HepG2 (cell line): ENCODE results near the gene STOML3. TPM values are rescaled to one million over a fixed set of nuclear protein-coding genes. Genes with fewer than 3 reads are reported as not detected.

Source experiments
- ATAC-seq: fragments of 200-7000 bp; cut with Tn5 transposase; 3 replicates; pipeline ENCODE4 v1.9.1; 2020; ENCODE audit warnings: mild to moderate bottlenecking, moderate library complexity
- BruUV-seq: library from RNA; stranded (reverse); fragments of 400-500 nt; replicated peaks from 2 replicates; lab custom pipeline; 2021; lab: Mats Ljungman, UMichigan
- CTCF ChIA-PET: fragments of 300-600 bp; formaldehyde crosslinking; extraction: SDS; loops from one replicate; lab custom pipeline; 2021; ENCODE audit warnings: low total read pairs, inconsistent platforms, low intra/inter-chr PET ratio; lab: Yijun Ruan, JAX
- POLR2A ChIA-PET: fragments of 350-600 bp; sonication (Branson Sonifier 250); formaldehyde crosslinking; loops from one replicate; lab custom pipeline; 2020; ENCODE audit warnings: antibody characterized with exemption, inconsistent platforms; lab: Yijun Ruan, JAX
- DNase-seq: peaks from one replicate; pipeline ENCODE4 v3.0.0-alpha.2; 2015; ENCODE audit warnings: low spot score
- FAIRE-seq: peaks from 3 replicates; lab custom pipeline; 2011; peaks lifted over from hg19 to GRCh38; lab: Jason Lieb, UNC
- H2AFZ ChIP-seq: one replicate; pipeline ENCODE4 v1.6.1; 2011; ENCODE audit warnings: low read length, inconsistent platforms
- H3K27ac ChIP-seq: fragments of 300-600 bp; 3 replicates; pipeline ENCODE4 v1.8.0; 2011; ENCODE audit warnings: mixed run types, mild to moderate bottlenecking, mixed read lengths, low read length, inconsistent platforms; ENCODE audit not compliant: insufficient read depth; ENCODE audit errors: extremely low read length
- H3K27me3 ChIP-seq, 2 experiments: fragments of 200-600 bp in 1 of 2; 2 replicates in 1 of 2; 3 replicates in 1 of 2; pipeline versions ENCODE4 v1.6.0 to v1.8.0; 2011; ENCODE audit warnings: low read length in 2 of 2, mild to moderate bottlenecking in 2 of 2, moderate library complexity in 2 of 2, inconsistent platforms in 1 of 2; ENCODE audit not compliant: insufficient read depth in 2 of 2, control insufficient read depth in 1 of 2
- H3K36me3 ChIP-seq, 2 experiments: fragments of 200-600 bp in 1 of 2; replicated peaks in 1 of 2; 2 replicates in 1 of 2; 3 replicates in 1 of 2; pipeline versions ENCODE4 v1.5.1 to v1.8.0; 2011; ENCODE audit warnings: low read length in 2 of 2, inconsistent platforms in 1 of 2; ENCODE audit not compliant: insufficient read depth in 2 of 2, control insufficient read depth in 1 of 2
- H3K4me1 ChIP-seq: 2 replicates; pipeline ENCODE4 v1.5.1; 2012; ENCODE audit warnings: low read length, inconsistent platforms; ENCODE audit not compliant: insufficient read depth
- H3K4me2 ChIP-seq: 2 replicates; pipeline ENCODE4 v1.6.0; 2011; ENCODE audit warnings: low read depth, low read length, inconsistent platforms
- H3K4me3 ChIP-seq, 3 experiments: fragments of 200-600 bp in 1 of 3; sonication (generic), shearing (Covaris generic) in 1 of 3; replicated peaks in 1 of 3; 2 replicates each; pipeline ENCODE4 v1.5.1; 2011 to 2016; ENCODE audit warnings: low read length in 3 of 3, inconsistent platforms in 2 of 3, low read depth in 2 of 3, mild to moderate bottlenecking in 2 of 3, control low read depth in 1 of 3, mixed read lengths in 1 of 3; ENCODE audit not compliant: insufficient read depth in 1 of 3
- H3K79me2 ChIP-seq: one replicate; pipeline ENCODE4 v1.6.1; 2011; ENCODE audit warnings: low read length, inconsistent platforms; ENCODE audit not compliant: insufficient read depth
- H3K9ac ChIP-seq: 2 replicates; pipeline ENCODE4 v1.6.0; 2011; ENCODE audit warnings: mild to moderate bottlenecking, low read depth, low read length, inconsistent platforms; ENCODE audit not compliant: insufficient read depth
- H3K9me3 ChIP-seq: 2 replicates; pipeline ENCODE4 v1.5.1; 2012; ENCODE audit warnings: mild to moderate bottlenecking, low read length
- H4K20me1 ChIP-seq: 2 replicates; pipeline ENCODE4 v1.6.0; 2011; ENCODE audit warnings: inconsistent platforms, mild to moderate bottlenecking, low read length, moderate library complexity; ENCODE audit not compliant: insufficient read depth
- DBP ChIP-seq: sonication (generic); formaldehyde crosslinking; IDR thresholded peaks from 2 replicates; pipeline ENCODE4 v1.4.0; 2020; ENCODE audit warnings: missing genetic modification reagents; ENCODE audit errors: not compliant biosample characterization
- GATA4 ChIP-seq: sonication (generic); IDR thresholded peaks from 2 replicates; pipeline ENCODE4 v1.6.1; 2016; ENCODE audit warnings: antibody characterized with exemption, low read depth, borderline replicate concordance
- KDM4B ChIP-seq: sonication (generic); formaldehyde crosslinking; IDR thresholded peaks from 2 replicates; pipeline ENCODE4 v1.4.0; 2020; ENCODE audit warnings: missing genetic modification reagents
- PHB2 ChIP-seq: fragments of 450-650 bp; IDR thresholded peaks from 2 replicates; pipeline ENCODE4 v1.6.1; 2018; ENCODE audit not compliant: partially characterized antibody
- ZGPAT ChIP-seq: IDR thresholded peaks from 2 replicates; pipeline ENCODE4 v1.6.1; 2016; ENCODE audit warnings: mild to moderate bottlenecking
- ZNF136 ChIP-seq: sonication (generic); formaldehyde crosslinking; IDR thresholded peaks from 2 replicates; pipeline ENCODE4 v1.8.1; 2022; ENCODE audit warnings: low read depth, mild to moderate bottlenecking, moderate library complexity, missing genetic modification reagents
- ZNF232 ChIP-seq: sonication (generic); formaldehyde crosslinking; IDR thresholded peaks from 2 replicates; pipeline ENCODE4 v1.4.0; 2020; ENCODE audit warnings: missing genetic modification reagents, borderline replicate concordance
- ZNF256 ChIP-seq: sonication (generic); formaldehyde crosslinking; conservative IDR thresholded peaks from 2 replicates; pipeline ENCODE4 v1.4.0; 2020; ENCODE audit warnings: missing genetic modification reagents
- ZNF33A ChIP-seq: sonication (generic); formaldehyde crosslinking; IDR thresholded peaks from 2 replicates; pipeline ENCODE4 v1.5.1; 2020; ENCODE audit warnings: missing genetic modification reagents, mild to moderate bottlenecking, moderate library complexity, borderline replicate concordance
- ZNF619 ChIP-seq: sonication (generic); formaldehyde crosslinking; IDR thresholded peaks from 2 replicates; pipeline ENCODE4 v1.4.0; 2020; ENCODE audit warnings: mild to moderate bottlenecking, missing genetic modification reagents
- ZNF746 ChIP-seq: sonication (generic); formaldehyde crosslinking; IDR thresholded peaks from 2 replicates; pipeline ENCODE4 v1.8.0; 2022; ENCODE audit warnings: mild to moderate bottlenecking, missing genetic modification reagents
- ZNF816 ChIP-seq: sonication (generic); formaldehyde crosslinking; IDR thresholded peaks from 2 replicates; pipeline ENCODE4 v1.8.0; 2022; ENCODE audit warnings: missing genetic modification reagents, mild to moderate bottlenecking, borderline replicate concordance
- WGBS: methylation state at CpG from one replicate; pipeline ENCODE4 v1.1.6; 2017; ENCODE audit warnings: low lambda C conversion rate; 5-methylcytosine and 5-hydroxymethylcytosine counted together
- in situ Hi-C: cut with HindIII; loops from 2 replicates; pipeline ENCODE4 v1.10.0; 2017; ENCODE audit warnings: low pct_unique_long_range_greater_than_20kb; ENCODE audit not compliant: extremely low pct_ligation_motif_present
- intact Hi-C: fragments of 100-400 bp; cut with micrococcal nuclease; formaldehyde crosslinking; loops from one replicate; pipeline ENCODE4 v1.10.0; 2022; ENCODE audit not compliant: unreplicated experiment
- polyA plus RNA-seq, 8 experiments: library from polyadenylated mRNA; depleted of rRNA in 3 of 8; stranded (reverse) in 7 of 8; unstranded in 1 of 8; fragments of >200 nt; fragmentation: Illumina TruSeq in 4 of 8; extraction: Trizol in 4 of 8; gene quantifications; 2 replicates each; pipeline versions ENCODE4 v1.2.1 to v1.2.3, GENCODE V29; 2011 to 2016; ENCODE audit warnings: low read depth in 4 of 8, missing spikeins in 1 of 8, mixed read lengths in 1 of 8; ENCODE audit not compliant: insufficient read depth in 1 of 8
- total RNA-seq, 5 experiments: library from RNA; depleted of rRNA; stranded (reverse); fragments of >200 nt; fragmentation: Illumina TruSeq; extraction: Trizol; gene quantifications; 2 replicates each; pipeline ENCODE4 v1.2.3, GENCODE V29; 2016; ENCODE audit warnings: low read depth in 1 of 5
- TF ChIP-seq, protein P1 (sequence below): sonication (generic); formaldehyde crosslinking; IDR thresholded peaks from 2 replicates; pipeline ENCODE4 v1.9.0; 2021; ENCODE audit warnings: missing genetic modification reagents, mild to moderate bottlenecking, borderline replicate concordance

The STOML3 gene
- total and polyA plus RNA-seq, 2 of the 13 experiments (the other 11 are each of a cell fraction or from before 2014, with no cell fraction given), result not detected

GRCh38 chr13:38950987-38951386, 39.6 kb downstream of the STOML3 start (continued):
- no peak for TF ChIP-seq DBP
- no peak for TF ChIP-seq KDM4B (CRISPR knock-in tag)
- no peak for TF ChIP-seq ZNF33A (CRISPR knock-in tag)
- TF ChIP-seq ZGPAT (CRISPR knock-in tag), result no peak

GRCh38 chr13:38947054-38947453, 43.6 kb downstream of the STOML3 start:
- intact Hi-C loops (no loop called here), in situ Hi-C loops (no loop called here)
- FAIRE-seq (no peak), ATAC-seq (no peak), DNase-seq (no peak)
- no peaks in the 10 kb centered on the region for H3K36me3 ChIP-seq
- no peaks in the 10 kb centered on the region for H4K20me1 ChIP-seq
- BruUV-seq, result no TSS peak
- H3K79me2 ChIP-seq, result no peaks in the 10 kb centered on the region
- no peak overlapping the region for H2AFZ ChIP-seq
- no peaks in the 10 kb centered on the region for H3K9me3 ChIP-seq
- TF ChIP-seq ZNF232 (CRISPR knock-in tag) (no peak), ZNF136 (no peak), ZNF746 (CRISPR knock-in tag) (no peak), ZNF256 (no peak), ZNF619 (CRISPR knock-in tag) (no peak), GATA4 (no peak), ZNF816 (CRISPR knock-in tag) (no peak), PHB2 (no peak)
- TF ChIP-seq, protein P1, sequence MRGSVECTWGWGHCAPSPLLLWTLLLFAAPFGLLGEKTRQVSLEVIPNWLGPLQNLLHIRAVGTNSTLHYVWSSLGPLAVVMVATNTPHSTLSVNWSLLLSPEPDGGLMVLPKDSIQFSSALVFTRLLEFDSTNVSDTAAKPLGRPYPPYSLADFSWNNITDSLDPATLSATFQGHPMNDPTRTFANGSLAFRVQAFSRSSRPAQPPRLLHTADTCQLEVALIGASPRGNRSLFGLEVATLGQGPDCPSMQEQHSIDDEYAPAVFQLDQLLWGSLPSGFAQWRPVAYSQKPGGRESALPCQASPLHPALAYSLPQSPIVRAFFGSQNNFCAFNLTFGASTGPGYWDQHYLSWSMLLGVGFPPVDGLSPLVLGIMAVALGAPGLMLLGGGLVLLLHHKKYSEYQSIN, result no peak
- H3K4me1 ChIP-seq, result no peaks in the 10 kb centered on the region
- 13% methylated on average over 3 of the region's 3 CpGs for WGBS
- H3K9ac ChIP-seq, result no peak overlapping the region
- no peak overlapping the region for H3K4me2 ChIP-seq
- ChIA-PET CTCF (no interaction called here), POLR2A (no interaction called here)
- H3K4me3 ChIP-seq, result no peak overlapping the region
- no peak overlapping the region for H3K27ac ChIP-seq
- no peaks in the 10 kb centered on the region; a peak in 1 of 5 replicates for H3K27me3 ChIP-seq
